Fibroblast of skin of abdomen (primary cell): ENCODE results near the gene PCDHB14.
"Not testable (repeated sequence)": the region's sequence is repeated elsewhere in the genome, so short reads cannot be mapped to it uniquely, and the experiment has no call there.

Experiments used
- DNase-seq: peaks from one replicate; pipeline ENCODE4 v3.0.0-alpha.2; 2013

PCDHB14 gene

DNA sequence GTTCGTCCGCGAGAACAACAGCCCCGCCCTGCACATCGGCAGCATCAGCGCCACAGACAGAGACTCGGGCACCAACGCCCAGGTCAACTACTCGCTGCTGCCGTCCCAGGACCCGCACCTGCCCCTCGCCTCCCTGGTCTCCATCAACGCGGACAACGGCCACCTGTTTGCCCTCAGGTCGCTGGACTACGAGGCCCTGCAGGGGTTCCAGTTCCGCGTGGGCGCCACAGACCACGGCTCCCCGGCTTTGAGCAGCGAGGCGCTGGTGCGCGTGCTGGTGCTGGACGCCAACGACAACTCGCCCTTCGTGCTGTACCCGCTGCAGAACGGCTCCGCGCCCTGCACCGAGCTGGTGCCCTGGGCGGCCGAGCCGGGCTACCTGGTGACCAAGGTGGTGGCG is 12.9 kb upstream of the PCDHB14 start:
- not testable (repeated sequence) for DNase-seq

DNA sequence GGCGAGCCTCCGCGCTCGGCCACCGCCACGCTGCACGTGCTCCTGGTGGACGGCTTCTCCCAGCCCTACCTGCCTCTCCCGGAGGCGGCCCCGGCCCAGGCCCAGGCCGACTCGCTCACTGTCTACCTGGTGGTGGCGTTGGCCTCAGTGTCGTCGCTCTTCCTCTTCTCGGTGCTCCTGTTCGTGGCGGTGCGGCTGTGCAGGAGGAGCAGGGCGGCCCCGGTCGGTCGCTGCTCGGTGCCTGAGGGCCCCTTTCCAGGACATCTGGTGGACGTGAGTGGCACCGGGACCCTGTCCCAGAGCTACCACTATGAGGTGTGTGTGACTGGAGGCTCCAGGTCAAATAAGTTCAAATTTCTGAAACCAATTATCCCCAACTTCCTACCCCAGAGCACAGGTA is 12.3 kb upstream of the PCDHB14 start:
- not testable (repeated sequence) for DNase-seq

- DNase-seq = not testable (repeated sequence)
Observed at GRCh38 chr5:141213656-141214339, 9.3 kb upstream of the PCDHB14 start, which contains the start of gene PCDHB13. PCDHB13 (plus strand) TSS chr5:141213919; CDS start chr5:141214124, 205 bp downstream.

DNA sequence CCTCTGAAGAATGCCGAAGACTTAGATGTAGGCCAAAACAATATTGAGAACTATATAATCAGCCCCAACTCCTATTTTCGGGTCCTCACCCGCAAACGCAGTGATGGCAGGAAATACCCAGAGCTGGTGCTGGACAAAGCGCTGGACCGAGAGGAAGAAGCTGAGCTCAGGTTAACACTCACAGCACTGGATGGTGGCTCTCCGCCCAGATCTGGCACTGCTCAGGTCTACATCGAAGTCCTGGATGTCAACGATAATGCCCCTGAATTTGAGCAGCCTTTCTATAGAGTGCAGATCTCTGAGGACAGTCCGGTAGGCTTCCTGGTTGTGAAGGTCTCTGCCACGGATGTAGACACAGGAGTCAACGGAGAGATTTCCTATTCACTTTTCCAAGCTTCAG is 8.6 kb upstream of the PCDHB14 start:
- DNase-seq = not testable (repeated sequence)

DNA sequence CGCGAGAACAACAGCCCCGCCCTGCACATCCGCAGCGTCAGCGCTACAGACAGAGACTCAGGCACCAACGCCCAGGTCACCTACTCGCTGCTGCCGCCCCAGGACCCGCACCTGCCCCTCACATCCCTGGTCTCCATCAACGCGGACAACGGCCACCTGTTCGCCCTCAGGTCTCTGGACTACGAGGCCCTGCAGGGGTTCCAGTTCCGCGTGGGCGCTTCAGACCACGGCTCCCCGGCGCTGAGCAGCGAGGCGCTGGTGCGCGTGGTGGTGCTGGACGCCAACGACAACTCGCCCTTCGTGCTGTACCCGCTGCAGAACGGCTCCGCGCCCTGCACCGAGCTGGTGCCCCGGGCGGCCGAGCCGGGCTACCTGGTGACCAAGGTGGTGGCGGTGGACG is 7.6 kb upstream of the PCDHB14 start:
- not testable (repeated sequence) for DNase-seq

- not testable (repeated sequence) for DNase-seq
Observed at GRCh38 chr5:141216035-141216434, 7.1 kb upstream of the PCDHB14 start.

- not testable (repeated sequence) for DNase-seq
Observed at GRCh38 chr5:141224844-141225243, 1.7 kb downstream of the PCDHB14 start.

- DNase-seq = not testable (repeated sequence)
Observed at GRCh38 chr5:141225421-141225820, 2.3 kb downstream of the PCDHB14 start.

- DNase-seq = no peak
Observed at GRCh38 chr5:141234109-141234667, 11.0 kb downstream of the PCDHB14 start.

DNA sequence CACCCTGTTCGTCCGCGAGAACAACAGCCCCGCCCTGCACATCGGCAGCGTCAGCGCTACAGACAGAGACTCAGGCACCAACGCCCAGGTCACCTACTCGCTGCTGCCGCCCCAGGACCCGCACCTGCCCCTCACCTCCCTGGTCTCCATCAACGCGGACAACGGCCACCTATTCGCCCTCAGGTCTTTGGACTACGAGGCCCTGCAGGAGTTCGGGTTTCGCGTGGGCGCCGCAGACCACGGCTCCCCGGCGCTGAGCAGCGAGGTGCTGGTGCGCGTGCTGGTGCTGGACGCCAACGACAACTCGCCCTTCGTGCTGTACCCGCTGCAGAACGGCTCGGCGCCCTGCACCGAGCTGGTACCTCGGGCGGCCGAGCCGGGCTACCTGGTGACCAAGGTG is 12.8 kb downstream of the PCDHB14 start:
- not testable (repeated sequence) for DNase-seq

DNA sequence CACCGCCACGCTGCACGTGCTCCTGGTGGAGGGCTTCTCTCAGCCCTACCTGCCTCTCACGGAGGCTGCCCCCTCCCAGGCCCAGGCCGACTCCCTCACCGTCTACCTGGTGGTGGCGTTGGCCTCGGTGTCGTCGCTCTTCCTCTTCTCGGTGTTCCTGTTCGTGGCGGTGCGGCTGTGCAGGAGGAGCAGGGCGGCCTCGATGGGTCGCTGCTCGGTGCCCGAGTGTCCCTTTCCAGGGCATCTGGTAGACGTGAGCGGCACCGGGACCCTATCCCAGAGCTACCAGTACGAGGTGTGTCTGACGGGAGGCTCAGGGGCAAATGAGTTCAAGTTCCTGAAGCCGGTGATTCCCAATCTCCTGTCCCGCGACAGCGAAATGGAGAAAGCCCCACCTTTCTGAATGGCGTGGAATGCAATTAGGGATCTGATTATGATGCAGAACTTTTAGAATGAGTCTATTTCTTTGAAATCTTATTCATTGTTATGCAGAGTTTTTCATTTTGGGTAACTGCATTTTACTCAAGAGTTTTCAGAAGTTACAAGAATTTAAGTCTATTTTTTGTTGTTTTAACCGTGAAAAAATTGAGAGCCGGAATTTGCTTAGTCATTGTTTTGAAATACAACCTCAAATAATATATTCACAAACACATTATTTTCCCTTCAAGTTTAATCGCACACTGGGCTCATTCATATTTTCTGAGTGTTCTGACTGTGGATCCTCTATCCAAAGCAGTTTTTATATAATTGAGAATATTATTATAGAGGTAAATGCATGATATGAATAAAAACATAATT is 13.6 kb downstream of the PCDHB14 start:
- DNase-seq = no peak

DNA sequence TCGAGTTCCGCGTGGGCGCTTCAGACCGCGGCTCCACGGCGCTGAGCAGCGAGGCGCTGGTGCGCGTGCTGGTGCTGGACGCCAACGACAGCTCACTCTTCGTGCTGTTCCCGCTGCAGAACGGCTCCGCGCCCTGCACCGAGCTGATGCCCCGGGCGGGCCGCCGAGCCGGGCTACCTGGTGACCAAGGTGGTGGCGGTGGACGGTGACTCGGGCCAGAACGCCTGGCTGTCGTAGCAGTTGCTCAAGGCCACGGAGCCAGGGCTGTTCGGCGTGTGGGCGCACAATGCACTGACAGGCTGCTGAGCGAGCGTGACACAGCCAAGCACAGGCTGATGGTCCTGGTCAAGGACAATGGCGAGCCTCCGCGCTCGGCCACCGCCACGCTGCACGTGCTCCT is 18.4 kb downstream of the PCDHB14 start:
- DNase-seq = no peak

GRCh38 chr5:141245250-141245717 is 22.1 kb downstream of the PCDHB14 start, which contains the start of gene PCDHB15:
PCDHB15 (plus strand) TSS chr5:141245395; CDS start chr5:141245579, 184 bp downstream.
- no peak for DNase-seq

GRCh38 chr5:141246971-141247370 is 23.8 kb downstream of the PCDHB14 start:
- not testable (repeated sequence) for DNase-seq

DNA sequence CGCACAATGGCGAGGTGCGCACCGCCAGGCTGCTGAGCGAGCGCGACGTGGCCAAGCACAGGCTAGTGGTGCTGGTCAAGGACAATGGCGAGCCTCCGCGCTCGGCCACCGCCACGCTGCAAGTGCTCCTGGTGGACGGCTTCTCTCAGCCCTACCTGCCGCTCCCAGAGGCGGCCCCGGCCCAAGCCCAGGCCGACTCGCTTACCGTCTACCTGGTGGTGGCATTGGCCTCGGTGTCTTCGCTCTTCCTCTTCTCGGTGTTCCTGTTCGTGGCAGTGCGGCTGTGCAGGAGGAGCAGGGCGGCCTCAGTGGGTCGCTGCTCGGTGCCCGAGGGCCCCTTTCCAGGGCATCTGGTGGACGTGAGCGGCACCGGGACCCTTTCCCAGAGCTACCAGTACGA is 24.3 kb downstream of the PCDHB14 start:
- DNase-seq = not testable (repeated sequence)

- DNase-seq = no peak
Observed at GRCh38 chr5:141250576-141250975, 27.4 kb downstream of the PCDHB14 start.

DNA sequence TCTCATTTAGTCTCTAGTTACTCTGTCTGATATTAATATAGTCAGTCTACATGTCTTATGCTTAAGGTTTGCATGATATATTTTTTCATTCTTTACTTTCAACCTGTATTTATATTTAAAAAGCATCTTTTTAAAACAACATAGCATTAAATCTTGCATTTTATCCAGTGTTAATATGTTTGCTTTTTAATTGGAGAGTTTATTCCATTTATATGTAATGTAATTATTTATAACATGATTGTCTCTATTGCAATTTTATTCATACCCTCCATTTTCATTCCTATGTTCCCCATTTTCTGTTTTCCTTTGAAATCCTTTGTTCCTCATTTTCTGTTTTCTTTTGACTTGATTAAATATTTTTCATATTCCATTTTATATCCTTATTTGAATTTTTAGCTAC is 35.3 kb downstream of the PCDHB14 start:
- DNase-seq = no peak

- no peak for DNase-seq
Observed at GRCh38 chr5:141258948-141259347, 35.8 kb downstream of the PCDHB14 start.

GRCh38 chr5:141260458-141261237 is 37.5 kb downstream of the PCDHB14 start:
- DNase-seq = no peak

DNA sequence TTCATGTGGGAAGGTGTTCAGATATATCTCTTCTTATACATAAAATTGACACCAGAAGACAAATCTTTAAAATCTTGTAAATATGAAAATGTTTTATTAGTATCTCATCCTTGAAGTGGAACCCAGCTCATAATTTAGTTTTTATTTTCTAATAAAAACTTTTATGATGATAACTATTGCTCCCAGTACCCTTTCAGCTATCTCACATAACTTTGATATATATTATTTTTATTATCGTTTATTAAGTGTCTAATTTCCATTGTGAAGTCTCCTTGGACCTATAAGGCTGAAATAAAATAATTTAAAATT is 38.0 kb downstream of the PCDHB14 start:
- DNase-seq = no peak

DNA sequence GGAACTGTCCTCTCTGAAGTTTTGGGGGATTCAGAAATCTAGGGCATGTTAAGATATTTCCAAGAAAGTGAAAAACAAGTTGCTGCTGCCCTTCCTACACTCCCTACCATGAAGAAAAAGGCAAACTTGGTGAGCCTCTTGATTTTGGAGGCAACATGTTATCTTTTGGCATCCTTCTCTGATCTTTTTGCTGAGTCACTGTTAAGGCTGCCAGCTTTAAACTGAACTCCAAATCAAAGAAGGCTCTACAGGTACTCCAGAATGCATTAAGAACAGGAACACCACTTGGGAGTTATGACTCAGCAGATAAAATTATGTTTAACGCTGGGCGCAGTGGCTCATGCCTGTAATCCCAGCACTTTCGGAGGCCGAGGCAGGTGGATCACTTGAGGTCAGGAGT is 46.1 kb downstream of the PCDHB14 start:
- no peak for DNase-seq

- DNase-seq = no peak
Observed at GRCh38 chr5:141272906-141273305, 49.8 kb downstream of the PCDHB14 start.
